ENCODE results near the gene CAPS.
A peak's percentile ranks its signal among the peaks of the same experiment; 100 is the strongest.

The CAPS gene

DNA sequence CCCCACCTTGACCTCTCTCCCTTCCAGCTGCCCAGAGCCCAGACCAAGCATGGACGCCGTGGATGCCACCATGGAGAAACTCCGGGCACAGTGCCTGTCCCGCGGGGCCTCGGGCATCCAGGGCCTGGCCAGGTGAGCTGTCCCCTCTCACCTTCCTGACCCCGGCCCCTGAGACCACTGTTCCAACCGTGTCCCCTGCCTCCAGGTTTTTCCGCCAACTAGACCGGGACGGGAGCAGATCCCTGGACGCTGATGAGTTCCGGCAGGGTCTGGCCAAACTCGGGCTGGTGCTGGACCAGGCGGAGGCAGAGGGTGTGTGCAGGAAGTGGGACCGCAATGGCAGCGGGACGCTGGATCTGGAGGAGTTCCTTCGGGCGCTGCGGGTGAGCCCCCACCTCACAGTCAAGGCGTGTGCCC lies 312 bp downstream of the CAPS start:
- Mint-ChIP-seq H3K4me3 (no peak overlapping the region), H3K27me3 (no peaks in the 10 kb centered on the region), H3K36me3 (peaks cover 11% of the 10 kb centered on the region), H3K27ac (no peak overlapping the region), H3K4me1 (no peaks in the 10 kb centered on the region), H3K9me3 (no peaks in the 10 kb centered on the region)
- DNase-seq, result no peak
- CTCF ChIA-PET, result no interaction called here

DNA sequence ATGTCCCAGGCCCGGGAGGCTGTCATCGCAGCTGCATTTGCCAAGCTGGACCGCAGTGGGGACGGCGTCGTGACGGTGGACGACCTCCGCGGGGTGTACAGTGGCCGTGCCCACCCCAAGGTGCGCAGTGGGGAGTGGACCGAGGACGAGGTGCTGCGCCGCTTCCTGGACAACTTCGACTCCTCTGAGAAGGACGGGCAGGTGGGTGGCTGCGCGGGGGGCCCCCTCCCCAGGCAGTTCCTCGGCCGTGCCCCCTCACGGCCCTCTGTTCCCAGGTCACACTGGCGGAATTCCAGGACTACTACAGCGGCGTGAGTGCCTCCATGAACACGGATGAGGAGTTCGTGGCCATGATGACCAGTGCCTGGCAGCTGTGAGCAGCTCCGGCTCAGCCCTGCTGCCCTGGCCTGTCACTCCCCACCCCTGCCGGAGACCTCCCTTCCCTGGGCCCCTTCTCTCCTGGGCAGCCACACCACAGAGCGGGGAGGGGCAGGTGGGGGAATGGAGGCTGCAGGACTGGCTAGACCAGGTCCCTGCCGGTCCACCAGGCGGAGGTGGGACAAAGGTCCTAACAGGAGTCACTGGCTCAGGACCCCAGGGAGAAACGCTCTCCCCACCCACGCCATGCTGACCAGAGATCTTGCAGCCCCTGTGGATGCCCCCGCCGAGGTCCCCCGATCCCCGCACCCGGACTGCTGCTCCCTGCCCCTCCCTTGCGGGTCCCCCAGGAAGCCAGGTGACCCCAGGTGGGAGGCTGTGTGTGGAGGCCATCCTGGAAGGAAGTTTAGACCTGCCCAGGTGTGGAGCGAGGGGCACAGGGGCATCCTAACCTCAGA lies 1.1 kb downstream of the CAPS start:
- Mint-ChIP-seq H3K27ac (no peak overlapping the region), H3K4me3 (no peak overlapping the region), H3K9me3 (no peaks in the 10 kb centered on the region), H3K4me1 (no peaks in the 10 kb centered on the region), H3K27me3 (no peaks in the 10 kb centered on the region), H3K36me3 (peaks cover 11% of the 10 kb centered on the region)
- CTCF ChIA-PET, result no interaction called here
- no peak for DNase-seq

DNA sequence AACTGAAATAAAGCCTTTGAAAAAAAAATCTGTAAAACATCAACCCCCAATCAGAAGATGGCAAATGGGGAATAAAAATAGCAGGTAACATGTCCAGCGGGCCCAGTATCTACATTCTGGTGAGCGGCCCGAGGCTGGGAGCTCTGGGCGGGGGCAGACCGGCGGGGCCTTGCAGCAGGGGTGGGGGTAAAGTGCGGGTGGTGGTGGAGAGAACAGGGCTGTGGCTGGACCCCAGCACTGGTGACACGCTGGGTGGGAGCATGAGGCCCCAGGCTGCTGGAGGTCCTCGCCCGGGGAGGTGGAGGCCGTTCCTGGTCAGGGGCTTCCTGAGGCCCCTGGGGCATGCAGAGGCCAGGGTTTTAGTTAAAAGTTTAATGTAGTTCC lies 1.7 kb downstream of the CAPS start:
- no peak for DNase-seq
- Mint-ChIP-seq H3K4me1 (no peaks in the 10 kb centered on the region), H3K27ac (no peak overlapping the region), H3K9me3 (no peaks in the 10 kb centered on the region), H3K27me3 (no peaks in the 10 kb centered on the region), H3K4me3 (no peak overlapping the region), H3K36me3 (peaks cover 12% of the 10 kb centered on the region)
- CTCF ChIA-PET, result no interaction called here

DNA sequence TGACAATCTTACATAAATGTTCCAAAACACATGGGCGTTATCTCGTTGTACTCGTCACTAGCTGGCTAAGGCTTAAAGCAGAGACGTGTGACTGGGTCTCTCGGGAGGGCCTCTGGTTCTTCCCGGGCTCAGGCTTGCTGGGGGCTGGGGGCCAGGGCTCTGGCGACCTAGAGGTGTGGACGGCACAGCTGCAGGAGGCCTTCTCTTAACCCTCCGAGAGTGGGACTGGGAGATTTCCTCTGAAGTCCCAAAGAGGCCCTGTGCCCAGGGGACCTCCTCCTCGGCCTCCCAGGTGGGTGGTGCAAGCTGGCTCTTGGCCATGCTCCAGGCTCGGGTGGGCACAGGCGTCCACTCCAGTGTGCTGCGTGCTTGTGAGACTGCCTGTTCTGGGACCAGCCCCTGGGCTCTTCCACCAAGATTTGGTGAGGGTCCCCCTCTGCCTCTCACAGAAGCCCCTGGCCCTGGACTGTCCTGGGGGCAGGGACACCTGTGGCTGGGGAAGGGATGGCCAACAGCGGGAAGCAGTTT lies 2.2 kb downstream of the CAPS start:
- Mint-ChIP-seq H3K4me3 (no peak overlapping the region), H3K36me3 (peaks cover 13% of the 10 kb centered on the region), H3K27me3 (no peaks in the 10 kb centered on the region), H3K4me1 (no peaks in the 10 kb centered on the region), H3K9me3 (no peaks in the 10 kb centered on the region), H3K27ac (no peak overlapping the region)
- CTCF ChIA-PET, result no interaction called here
- DNase-seq, result no peak

DNA sequence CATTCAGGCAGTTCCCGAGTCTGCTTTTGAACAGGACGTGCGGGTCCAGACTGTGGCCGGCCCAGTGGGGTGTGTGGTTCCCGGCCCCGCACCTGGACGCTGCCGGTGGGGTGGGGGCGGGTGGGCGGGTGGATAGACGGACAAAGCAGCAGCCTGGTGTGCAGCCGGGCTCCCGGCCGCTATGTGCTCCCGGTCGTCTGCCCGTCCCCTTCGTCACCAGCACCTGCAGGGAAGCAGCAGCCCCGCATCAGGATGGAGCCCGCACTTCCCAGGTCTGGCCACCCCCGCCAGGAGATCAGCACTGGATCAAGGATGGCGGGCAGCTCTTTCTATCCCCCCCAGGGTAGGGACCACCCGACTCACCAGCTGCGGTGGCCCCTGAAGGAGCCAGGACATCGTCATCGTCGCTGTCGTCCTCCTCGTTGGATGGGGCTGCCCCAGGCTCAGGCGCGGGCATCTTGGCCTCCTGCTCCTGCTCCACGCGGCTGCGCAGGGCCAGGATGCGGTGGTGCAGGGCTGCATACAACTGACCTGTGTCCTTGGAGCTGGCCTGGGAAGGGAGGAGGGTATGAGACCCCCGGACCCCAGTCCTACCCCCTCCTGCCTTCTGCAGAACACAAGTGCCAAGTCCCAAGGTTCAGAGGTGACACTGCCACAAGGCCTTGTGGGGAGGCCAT lies 3.5 kb downstream of the CAPS start:
- CTCF ChIA-PET, result no interaction called here
- no peak for DNase-seq

DNA sequence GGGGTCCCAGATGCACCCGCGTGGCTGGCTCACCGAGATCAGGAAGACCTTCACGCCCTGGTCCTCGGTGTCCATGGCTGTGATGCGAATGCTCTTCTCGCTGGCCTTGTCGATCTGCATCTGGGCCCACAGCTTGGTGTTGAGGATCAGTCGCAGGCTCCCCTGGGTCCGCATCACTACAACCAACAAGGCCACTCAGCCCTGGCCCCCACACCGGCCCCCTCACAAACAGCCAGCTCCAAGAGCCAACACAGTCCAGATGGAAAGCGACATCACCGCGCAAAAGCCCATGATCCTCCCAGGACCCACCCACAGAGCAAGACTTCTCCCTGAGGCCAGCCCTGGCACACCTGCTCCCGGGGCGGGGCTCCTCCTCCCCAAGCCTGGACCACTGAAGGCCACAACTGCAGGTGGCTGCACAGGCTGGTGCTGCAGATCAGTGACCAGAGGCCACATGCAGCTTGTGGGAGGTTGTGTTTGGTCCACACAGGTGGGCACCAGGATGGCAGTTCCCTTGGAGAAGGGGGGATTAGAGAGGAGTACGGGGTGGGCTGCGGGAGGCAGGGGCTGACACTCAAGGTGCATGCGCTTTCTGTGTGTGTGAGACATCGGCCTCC lies 4.5 kb downstream of the CAPS start:
- Mint-ChIP-seq H3K4me3 (no peak overlapping the region), H3K9me3 (no peaks in the 10 kb centered on the region), H3K4me1 (no peaks in the 10 kb centered on the region), H3K36me3 (peaks cover 25% of the 10 kb centered on the region), H3K27me3 (no peaks in the 10 kb centered on the region), H3K27ac (no peak overlapping the region)
- no peak for DNase-seq
- CTCF ChIA-PET, result no interaction called here

More for the DNA sequence above, 3.5 kb downstream of the CAPS start:
- H3K9me3 Mint-ChIP-seq, result no peaks in the 10 kb centered on the region
- no peaks in the 10 kb centered on the region for H3K27me3 Mint-ChIP-seq
- no peak overlapping the region for H3K4me3 Mint-ChIP-seq
- no peaks in the 10 kb centered on the region for H3K4me1 Mint-ChIP-seq
- no peak overlapping the region for H3K27ac Mint-ChIP-seq
- H3K36me3 Mint-ChIP-seq, result peaks cover 20% of the 10 kb centered on the region

DNA sequence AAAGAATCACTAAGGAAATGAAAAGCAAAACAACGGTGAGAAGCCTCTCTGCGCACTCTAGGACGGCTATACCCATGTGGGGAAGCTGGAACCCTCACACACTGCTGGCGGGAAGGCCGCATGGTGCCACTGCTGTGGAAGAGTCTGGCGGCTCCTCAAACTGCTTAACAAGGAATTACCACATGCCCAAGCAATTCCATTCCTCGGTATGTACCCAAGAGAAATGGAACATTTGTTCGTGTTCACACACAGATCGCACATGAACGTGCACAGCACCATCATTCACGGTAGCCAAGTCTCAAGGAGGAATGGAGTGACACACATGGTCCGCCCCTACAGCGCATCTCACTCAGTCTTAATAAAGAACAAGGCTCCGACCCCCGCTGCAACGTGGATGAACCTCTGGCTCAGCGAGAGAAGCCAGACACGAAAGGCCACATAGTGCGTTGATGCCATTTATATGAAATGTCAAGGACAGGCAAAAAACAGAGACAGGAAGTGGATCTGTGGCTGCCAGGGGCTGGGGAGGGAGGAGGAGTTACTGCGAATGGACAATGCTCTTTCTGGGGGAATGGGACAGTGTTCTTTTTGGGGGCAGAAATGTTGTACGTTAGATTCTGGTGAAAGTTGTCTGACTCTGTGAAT lies 7.6 kb downstream of the CAPS start:
- CTCF ChIA-PET, result no interaction called here
- Mint-ChIP-seq H3K36me3 (peaks cover 35% of the 10 kb centered on the region), H3K27ac (no peak overlapping the region), H3K27me3 (no peaks in the 10 kb centered on the region), H3K9me3 (no peaks in the 10 kb centered on the region), H3K4me3 (no peak overlapping the region), H3K4me1 (no peaks in the 10 kb centered on the region)
- no peak for DNase-seq

DNA sequence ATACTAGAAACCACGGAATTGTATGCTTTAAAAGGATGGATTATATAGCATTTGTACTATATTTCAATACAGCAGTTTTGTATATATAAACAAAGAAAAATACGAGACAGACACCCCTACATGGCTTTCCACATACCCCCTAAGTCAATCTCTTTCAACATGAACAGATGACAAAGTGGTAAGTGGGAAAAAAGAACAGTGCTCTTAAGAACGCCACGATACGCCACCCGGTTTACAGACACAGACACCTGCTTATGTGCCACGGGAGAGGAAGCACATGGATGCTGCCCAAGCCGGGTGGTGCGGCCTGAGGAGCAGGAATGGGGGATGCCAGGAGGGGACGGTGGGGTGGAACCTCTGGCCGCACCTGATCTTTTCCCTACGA lies 8.1 kb downstream of the CAPS start:
- no peaks in the 10 kb centered on the region for H3K9me3 Mint-ChIP-seq
- H3K27me3 Mint-ChIP-seq, result no peaks in the 10 kb centered on the region
- H3K4me3 Mint-ChIP-seq, result no peak overlapping the region
- no peak for DNase-seq
- H3K27ac Mint-ChIP-seq, result no peak overlapping the region
- peaks cover 34% of the 10 kb centered on the region for H3K36me3 Mint-ChIP-seq
- no peaks in the 10 kb centered on the region for H3K4me1 Mint-ChIP-seq
- CTCF ChIA-PET, result no interaction called here

DNA sequence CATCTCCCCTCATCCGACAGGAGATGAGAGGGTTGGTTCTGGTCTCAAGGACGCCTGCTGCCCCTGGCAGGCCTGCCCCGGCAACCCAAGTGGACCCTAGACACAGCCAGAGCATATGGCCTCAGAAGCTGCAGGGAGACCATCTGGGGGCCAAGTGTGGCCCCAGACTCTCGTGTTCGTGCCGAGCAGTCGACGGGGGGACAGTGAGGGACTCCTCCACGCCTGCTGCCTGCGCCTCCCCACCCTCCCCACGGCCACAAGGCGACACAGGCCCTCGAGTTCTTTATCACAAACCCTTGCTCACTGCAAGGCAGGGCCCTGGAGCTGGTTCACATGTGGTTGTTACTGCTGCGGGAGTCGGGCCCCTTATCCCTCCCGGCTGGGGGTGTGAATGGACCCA lies 9.3 kb downstream of the CAPS start:
- Mint-ChIP-seq H3K4me1 (no peaks in the 10 kb centered on the region), H3K27me3 (no peaks in the 10 kb centered on the region), H3K27ac (no peak overlapping the region), H3K9me3 (no peaks in the 10 kb centered on the region), H3K4me3 (no peak overlapping the region), H3K36me3 (peaks cover 42% of the 10 kb centered on the region)
- DNase-seq, result no peak
- CTCF ChIA-PET, result no interaction called here

DNA sequence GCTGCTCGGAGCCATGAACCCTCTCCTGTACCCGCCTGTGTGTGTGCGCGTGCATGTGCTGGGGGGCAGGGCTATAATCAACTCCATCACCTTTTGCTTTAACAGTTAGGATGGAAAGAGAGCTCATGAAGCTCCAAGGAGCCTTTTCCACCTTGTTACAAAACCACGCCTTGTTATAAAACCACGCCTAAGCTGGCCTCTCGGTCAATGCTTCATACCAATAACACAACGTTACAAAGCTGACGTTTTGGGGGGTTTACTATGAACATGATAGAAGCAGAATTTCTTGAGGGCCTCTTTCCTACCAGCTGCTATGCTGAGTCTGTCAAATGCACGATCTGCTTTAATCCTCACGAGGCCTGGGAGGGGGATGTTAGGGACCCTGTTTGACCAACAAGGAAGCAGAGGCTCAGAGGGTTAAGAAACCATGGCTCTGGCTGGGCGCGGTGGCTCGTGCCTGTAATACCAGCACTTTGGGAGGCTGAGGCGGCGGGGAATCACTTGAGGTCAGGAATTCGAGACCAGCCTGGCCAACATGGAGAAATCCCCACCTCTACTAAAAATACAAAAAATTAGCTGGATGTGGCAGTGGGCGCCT lies 11.9 kb downstream of the CAPS start:
- Mint-ChIP-seq H3K36me3 (peaks cover 44% of the 10 kb centered on the region), H3K4me1 (no peaks in the 10 kb centered on the region), H3K27me3 (no peaks in the 10 kb centered on the region), H3K4me3 (no peak overlapping the region), H3K27ac (no peak overlapping the region), H3K9me3 (no peaks in the 10 kb centered on the region)
- DNase-seq, result no peak
- CTCF ChIA-PET, result interaction anchor here (0.6 kb wide), 1 partner anchor 21 kb away, joined by 3 read pairs; no protein-coding TSS in a partner anchor

DNA sequence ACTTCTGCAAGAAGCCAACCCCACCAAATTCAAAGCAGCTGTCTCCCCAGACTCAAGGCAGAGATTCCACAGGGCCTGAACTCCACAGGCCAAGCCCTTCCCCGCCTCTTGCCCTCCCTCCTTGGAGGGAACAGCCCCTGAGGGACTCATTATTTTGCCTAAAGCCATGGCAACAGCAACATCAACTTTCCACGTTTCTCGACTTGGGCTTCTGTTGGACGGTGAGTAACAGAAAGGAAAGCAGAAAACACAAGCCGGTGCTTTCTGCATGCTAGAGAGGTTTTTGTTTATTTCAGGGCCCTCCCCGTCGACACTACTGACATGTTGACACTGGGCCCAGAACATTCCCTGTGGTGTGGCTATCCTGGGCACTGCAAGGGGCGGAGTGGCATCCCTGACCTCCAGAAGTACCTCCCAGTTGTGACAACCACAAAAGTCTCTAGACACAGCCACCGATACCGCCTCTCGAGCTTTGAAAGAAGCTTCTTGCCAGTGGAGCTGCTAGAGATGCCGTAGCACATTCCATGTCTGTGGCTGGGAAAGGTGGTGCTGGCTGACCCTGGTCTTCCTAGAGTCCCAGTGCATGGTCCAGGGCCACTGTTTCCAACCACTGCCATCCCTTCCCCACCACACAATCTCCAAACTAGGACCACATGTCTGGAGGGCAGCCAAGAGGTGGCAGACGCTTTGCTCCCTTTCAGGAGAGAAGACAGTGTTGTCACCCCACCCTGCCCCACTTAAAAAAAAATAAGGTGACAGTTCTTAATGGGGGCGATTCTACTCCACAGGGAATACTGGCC lies 12.8 kb downstream of the CAPS start:
- H3K27me3 Mint-ChIP-seq, result no peaks in the 10 kb centered on the region
- CTCF ChIA-PET, result interaction anchor here (0.6 kb wide), 1 partner anchor 20 kb away, joined by 3 read pairs; no protein-coding TSS in a partner anchor
- DNase-seq, result no peak
- peaks cover 42% of the 10 kb centered on the region for H3K36me3 Mint-ChIP-seq
- no peaks in the 10 kb centered on the region for H3K4me1 Mint-ChIP-seq
- H3K27ac Mint-ChIP-seq, result peak overlapping the region; percentile 49
- H3K4me3 Mint-ChIP-seq, result no peak overlapping the region
- H3K9me3 Mint-ChIP-seq, result no peaks in the 10 kb centered on the region

DNA sequence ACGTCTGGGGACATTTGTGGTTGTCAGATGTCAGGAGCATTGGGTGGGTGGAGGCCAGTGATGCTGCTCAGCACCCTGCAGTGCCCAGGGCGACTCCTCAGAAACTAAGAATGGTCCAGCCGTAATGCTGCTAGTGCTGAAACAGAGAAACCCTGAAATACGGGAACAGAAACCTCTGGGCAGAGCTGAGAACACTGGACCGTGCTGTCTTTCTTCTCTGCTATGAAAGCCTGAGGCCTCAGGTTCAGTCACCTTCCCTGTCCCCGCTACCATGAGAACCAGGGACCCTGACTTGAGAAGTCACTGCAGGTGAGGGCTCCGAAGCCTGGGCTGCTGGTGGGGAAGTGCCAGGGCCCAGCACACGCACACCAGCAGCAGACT lies 13.4 kb downstream of the CAPS start:
- no peak overlapping the region for H3K4me3 Mint-ChIP-seq
- H3K27ac Mint-ChIP-seq, result no peak overlapping the region
- no peaks in the 10 kb centered on the region for H3K4me1 Mint-ChIP-seq
- H3K36me3 Mint-ChIP-seq, result peaks cover 41% of the 10 kb centered on the region
- CTCF ChIA-PET, result no interaction called here
- no peaks in the 10 kb centered on the region for H3K27me3 Mint-ChIP-seq
- DNase-seq, result no peak
- H3K9me3 Mint-ChIP-seq, result no peaks in the 10 kb centered on the region

DNA sequence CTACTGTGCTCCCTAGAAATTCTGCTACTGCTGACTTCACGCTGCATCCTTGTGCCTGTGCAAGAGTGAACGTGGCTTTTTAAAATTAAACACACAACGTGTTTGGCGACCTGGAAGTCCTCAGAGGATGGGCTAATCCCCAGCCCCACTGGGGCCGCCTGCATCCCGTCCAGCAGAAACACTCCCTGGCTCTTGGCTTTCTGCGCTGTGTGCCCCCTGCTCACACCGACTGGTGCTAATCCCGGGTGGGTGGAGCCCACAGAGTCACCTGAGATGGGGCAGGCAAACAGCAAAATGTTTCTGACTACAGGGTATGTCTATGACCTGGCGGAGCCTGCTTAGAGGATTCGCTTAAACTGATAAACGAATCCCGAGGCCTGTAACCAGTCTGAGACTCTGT lies 15.1 kb downstream of the CAPS start:
- Mint-ChIP-seq H3K4me1 (no peaks in the 10 kb centered on the region), H3K4me3 (no peak overlapping the region), H3K27ac (no peak overlapping the region), H3K9me3 (no peaks in the 10 kb centered on the region), H3K36me3 (peaks cover 38% of the 10 kb centered on the region), H3K27me3 (no peaks in the 10 kb centered on the region)
- CTCF ChIA-PET, result no interaction called here
- DNase-seq, result no peak

Data from activated naive CD4-positive, alpha-beta T cell treated with anti-CD3 and anti-CD28 coated beads, Interleukin-2, amount 10 ng/mL, durations not matched to agents 7 days and 5 days (primary cell).